MCF 10A (cell line): ENCODE measurements around the gene FZR1. TPM values are rescaled to one million over a fixed set of nuclear protein-coding genes. Genes with fewer than 3 reads are reported as not detected.
A peak's percentile ranks its signal among the peaks of the same experiment; 100 is the strongest.

Experiments used
- BruUV-seq: library from RNA; stranded (reverse); fragments of 400-500 nt; replicated peaks from 2 replicates; lab custom pipeline; 2021; lab: Mats Ljungman, UMichigan
- CTCF ChIA-PET: fragments of 300-600 bp; sonication (Branson Sonifier 250); formaldehyde crosslinking; extraction: SDS; loops from one replicate; lab custom pipeline; 2021; ENCODE audit warnings: antibody characterized with exemption, inconsistent platforms; lab: Yijun Ruan, JAX
- POLR2A ChIA-PET: fragments of 300-600, 350-650 bp; sonication (Branson Sonifier 250); formaldehyde crosslinking; extraction: SDS; loops from one replicate; lab custom pipeline; 2020; ENCODE audit warnings: antibody characterized with exemption, inconsistent platforms; lab: Yijun Ruan, JAX
- DNase-seq: peaks from one replicate; pipeline ENCODE4 v3.0.0-alpha.2; 2018; ENCODE audit not compliant: unreplicated experiment
- H3K27ac Mint-ChIP-seq: one replicate; pipeline ENCODE4 v1.8.0; 2022; ENCODE audit warnings: mild to moderate bottlenecking, low read depth, mixed read lengths; ENCODE audit not compliant: unreplicated experiment
- H3K27me3 Mint-ChIP-seq: one replicate; pipeline ENCODE4 v1.8.0; 2022; ENCODE audit warnings: mixed read lengths; ENCODE audit not compliant: insufficient read depth, unreplicated experiment
- H3K36me3 Mint-ChIP-seq: one replicate; pipeline ENCODE4 v1.8.0; 2022; ENCODE audit warnings: mild to moderate bottlenecking, moderate library complexity, mixed read lengths; ENCODE audit not compliant: insufficient read depth, unreplicated experiment
- H3K4me1 Mint-ChIP-seq: one replicate; pipeline ENCODE4 v1.8.0; 2022; ENCODE audit warnings: mixed read lengths; ENCODE audit not compliant: insufficient read depth, unreplicated experiment
- H3K4me3 Mint-ChIP-seq: one replicate; pipeline ENCODE4 v1.8.0; 2022; ENCODE audit warnings: mild to moderate bottlenecking, moderate library complexity, mixed read lengths; ENCODE audit not compliant: unreplicated experiment
- H3K9me3 Mint-ChIP-seq: one replicate; pipeline ENCODE4 v1.8.0; 2022; ENCODE audit warnings: mixed read lengths; ENCODE audit not compliant: unreplicated experiment
- intact Hi-C: fragments of 100-400 bp; cut with micrococcal nuclease; formaldehyde crosslinking; loops from 2 replicates; pipeline ENCODE4 v1.14.1; 2022
- total RNA-seq: library from RNA; stranded (reverse); gene quantifications from 2 replicates; pipeline ENCODE4 v1.2.3, GENCODE V29; 2022
- TF ChIP-seq, protein P1 (sequence below): fragments of 200-600 bp; IDR thresholded peaks from one replicate; pipeline ENCODE4 v1.8.0; 2022; ENCODE audit warnings: antibody characterized with exemption, mild to moderate bottlenecking; ENCODE audit not compliant: unreplicated experiment

The FZR1 gene
- total RNA-seq, 1 experiment from 2014 or later: 48.9 TPM

GRCh38 chr19:3499738-3500428 lies 6.2 kb upstream of the FZR1 start:
- TF ChIP-seq, protein P1, sequence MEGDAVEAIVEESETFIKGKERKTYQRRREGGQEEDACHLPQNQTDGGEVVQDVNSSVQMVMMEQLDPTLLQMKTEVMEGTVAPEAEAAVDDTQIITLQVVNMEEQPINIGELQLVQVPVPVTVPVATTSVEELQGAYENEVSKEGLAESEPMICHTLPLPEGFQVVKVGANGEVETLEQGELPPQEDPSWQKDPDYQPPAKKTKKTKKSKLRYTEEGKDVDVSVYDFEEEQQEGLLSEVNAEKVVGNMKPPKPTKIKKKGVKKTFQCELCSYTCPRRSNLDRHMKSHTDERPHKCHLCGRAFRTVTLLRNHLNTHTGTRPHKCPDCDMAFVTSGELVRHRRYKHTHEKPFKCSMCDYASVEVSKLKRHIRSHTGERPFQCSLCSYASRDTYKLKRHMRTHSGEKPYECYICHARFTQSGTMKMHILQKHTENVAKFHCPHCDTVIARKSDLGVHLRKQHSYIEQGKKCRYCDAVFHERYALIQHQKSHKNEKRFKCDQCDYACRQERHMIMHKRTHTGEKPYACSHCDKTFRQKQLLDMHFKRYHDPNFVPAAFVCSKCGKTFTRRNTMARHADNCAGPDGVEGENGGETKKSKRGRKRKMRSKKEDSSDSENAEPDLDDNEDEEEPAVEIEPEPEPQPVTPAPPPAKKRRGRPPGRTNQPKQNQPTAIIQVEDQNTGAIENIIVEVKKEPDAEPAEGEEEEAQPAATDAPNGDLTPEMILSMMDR: no peak
- CTCF ChIA-PET: interaction anchor here (0.6 to 2.1 kb wide), 2 partner anchors 27 kb away, joined by 3 to 8 read pairs; no protein-coding TSS in a partner anchor
- H3K27me3 Mint-ChIP-seq: no peaks in the 10 kb centered on the region
- peaks cover 17% of the 10 kb centered on the region for H3K4me1 Mint-ChIP-seq
- H3K36me3 Mint-ChIP-seq: peaks cover 26% of the 10 kb centered on the region
- BruUV-seq: TSS peak; percentile 62
- no peaks in the 10 kb centered on the region for H3K9me3 Mint-ChIP-seq
- POLR2A ChIA-PET: interaction anchor here (0.5 to 1.7 kb wide), 7 partner anchors 10 to 701 kb away, joined by 3 to 10 read pairs (median 4); partner anchors contain the start of genes SMIM24 and SMIM44
- peak overlapping the region; percentile 99 for H3K27ac Mint-ChIP-seq
- intact Hi-C loops: no loop called here
- peak overlapping the region; percentile 97 for H3K4me3 Mint-ChIP-seq
- no peak for DNase-seq

DNA sequence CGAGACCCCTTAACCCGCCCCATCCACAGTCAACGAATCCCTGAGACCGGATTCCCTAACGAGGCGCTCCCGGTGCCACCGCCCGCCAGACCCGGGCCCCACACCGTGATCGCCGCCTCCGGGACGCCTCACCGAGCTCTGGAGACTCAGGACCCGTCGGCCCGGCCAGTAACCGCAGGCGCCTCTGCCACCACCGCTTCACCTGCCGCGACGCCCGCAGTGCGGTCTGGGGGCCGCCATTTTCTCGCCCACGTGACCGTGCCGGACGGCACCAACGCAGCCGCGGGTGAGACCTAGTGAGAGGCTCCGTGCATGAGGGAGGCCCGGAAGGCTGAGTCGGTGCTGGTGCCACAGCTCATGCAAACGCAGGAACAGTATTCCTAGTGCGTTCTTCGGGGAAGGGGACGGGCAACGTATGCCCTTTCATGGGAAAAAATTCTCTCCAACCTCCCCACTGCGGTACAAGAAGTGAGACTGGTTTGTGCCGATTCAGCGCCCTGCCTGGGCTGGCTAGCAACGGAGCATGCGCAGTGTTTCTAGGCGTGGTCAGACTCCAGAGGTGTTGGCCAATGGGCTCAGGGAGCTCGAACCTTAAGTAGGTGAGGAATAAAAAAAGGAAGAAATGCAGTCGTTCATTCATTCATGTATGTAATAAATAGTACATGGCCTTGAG lies 5.5 kb upstream of the FZR1 start, which contains the start of gene DOHH:
DOHH (minus strand) TSS at position 246 of the 673 bp plus-strand sequence. CDS start 3,860 bp downstream, outside the sequence.
- Mint-ChIP-seq H3K4me1 (peaks cover 17% of the 10 kb centered on the region), H3K27me3 (no peaks in the 10 kb centered on the region), H3K4me3 (peak within 1 kb of the TSS; percentile 97), H3K9me3 (no peaks in the 10 kb centered on the region), H3K27ac (peak within 1 kb of the TSS; percentile 99), H3K36me3 (peaks cover 21% of the 10 kb centered on the region)
- POLR2A ChIA-PET: interaction anchor here (0.6 to 1.7 kb wide), 18 partner anchors 9 to 1320 kb away, joined by 3 to 10 read pairs (median 4); partner anchors contain the start of genes SMIM24 and SMIM44
- DNase-seq: peak; percentile 97
- intact Hi-C loops: no loop called here
- BruUV-seq: no TSS peak
- TF ChIP-seq, protein P1: no peak
- CTCF ChIA-PET: interaction anchor here (0.6 to 2.1 kb wide), 2 partner anchors 28 to 57 kb away, joined by 3 to 8 read pairs; no protein-coding TSS in a partner anchor

GRCh38 chr19:3501780-3502179 lies 4.3 kb upstream of the FZR1 start:
- Mint-ChIP-seq H3K9me3 (no peaks in the 10 kb centered on the region), H3K36me3 (peaks cover 12% of the 10 kb centered on the region), H3K27ac (no peak overlapping the region), H3K27me3 (no peaks in the 10 kb centered on the region), H3K4me1 (peaks cover 17% of the 10 kb centered on the region), H3K4me3 (no peak overlapping the region)
- TF ChIP-seq, protein P1: no peak
- ChIA-PET CTCF (interaction anchor here (0.6 to 2.1 kb wide), 3 partner anchors 29 to 163 kb away, joined by 3 to 8 read pairs (median 4); no protein-coding TSS in a partner anchor), POLR2A (interaction anchor here (0.7 to 1.7 kb wide), 5 partner anchors 16 to 548 kb away, joined by 3 to 10 read pairs (median 5); partner anchors contain the start of gene SMIM44)
- no TSS peak for BruUV-seq
- DNase-seq: no peak
- intact Hi-C loops: no loop called here
